ENCODE results near the gene COX17. TPM values are rescaled to one million over a fixed set of nuclear protein-coding genes. Genes with fewer than 3 reads are reported as not detected.

The COX17 gene
- total and polyA plus RNA-seq, 2 donors (not counting 3 experiments of a cell fraction or from before 2014, with no cell fraction given): 19.8 to 37.6 TPM

- no peaks in the 10 kb centered on the region for H3K9me1 ChIP-seq (replicated peaks; ENCODE audit: control insufficient read depth, extremely low read depth, insufficient read depth, low read length)
- intact Hi-C loops (cut with micrococcal nuclease) (no loop called here), dilution Hi-C loops (cut with MboI; ENCODE audit: extremely low pct_ligation_motif_present, low sequenced_read_pairs) (no loop called here)
- no peak overlapping the region for H3K4me3 ChIP-seq (replicated peaks in 1 of 3; ENCODE audit: insufficient read depth in 1 of 3, low read depth in 1 of 3, low read length in 3 of 3)
- H3K9me3 ChIP-seq (replicated peaks; ENCODE audit: control insufficient read depth, insufficient read depth, low read length): no peaks in the 10 kb centered on the region
- no peak for DNase-seq (ENCODE audit: low read depth, low spot score)
- H4K20me1 ChIP-seq (replicated peaks; ENCODE audit: control insufficient read depth, extremely low read depth, insufficient read depth, low read length): no peaks in the 10 kb centered on the region
- no peak for TF ChIP-seq MAX (IDR thresholded peaks at IDR 0.05; ENCODE audit: insufficient read depth, insufficient read length)
- TF ChIP-seq MYC (IDR thresholded peaks at IDR 0.05; ENCODE audit: low read depth, low read length): no peak
- H3K27me3 ChIP-seq (ENCODE audit: control insufficient read depth in 2 of 2, insufficient read depth in 2 of 2, low read length in 2 of 2): no peaks in the 10 kb centered on the region
- no peak overlapping the region for H3K4me2 ChIP-seq (ENCODE audit: insufficient read depth, low read length)
- no peak overlapping the region for H3K9ac ChIP-seq (replicated peaks; ENCODE audit: extremely low read depth, insufficient read depth, low read length)
- no peaks in the 10 kb centered on the region for H3K79me2 ChIP-seq (ENCODE audit: control insufficient read depth, insufficient read depth, low read length)
- no peaks in the 10 kb centered on the region for H3K4me1 ChIP-seq (ENCODE audit: control insufficient read depth, extremely low read depth, insufficient read depth, low read length)
- no peak overlapping the region for H3K27ac ChIP-seq (ENCODE audit: insufficient read depth, low read depth, low read length)
- POLR2A ChIA-PET: no interaction called here
- BruUV-seq (replicated peaks): no TSS peak
- FAIRE-seq: no peak
- CTCF ChIA-PET: interaction anchor here (0.5 to 1.3 kb wide), 3 partner anchors 14 to 170 kb away, joined by 3 read pairs; no protein-coding TSS in a partner anchor
- H2AFZ ChIP-seq (ENCODE audit: low read depth, low read length): no peak overlapping the region
- H3K36me3 ChIP-seq (ENCODE audit: control insufficient read depth in 2 of 2, extremely low read depth in 1 of 2, insufficient read depth in 2 of 2, low read length in 2 of 2): no peaks in the 10 kb centered on the region
These were observed 18.3 kb upstream of the COX17 start for GRCh38 chr3:119695480-119695879.

- no peaks in the 10 kb centered on the region for H4K20me1 ChIP-seq (replicated peaks; ENCODE audit: control insufficient read depth, extremely low read depth, insufficient read depth, low read length)
- H3K4me3 ChIP-seq (replicated peaks in 1 of 3; ENCODE audit: insufficient read depth in 1 of 3, low read depth in 1 of 3, low read length in 3 of 3): no peak overlapping the region
- H2AFZ ChIP-seq (ENCODE audit: low read depth, low read length): no peak overlapping the region
- H3K4me2 ChIP-seq (ENCODE audit: insufficient read depth, low read length): no peak overlapping the region
- no peak overlapping the region for H3K9ac ChIP-seq (replicated peaks; ENCODE audit: extremely low read depth, insufficient read depth, low read length)
- no peaks in the 10 kb centered on the region for H3K9me1 ChIP-seq (replicated peaks; ENCODE audit: control insufficient read depth, extremely low read depth, insufficient read depth, low read length)
- H3K27me3 ChIP-seq (ENCODE audit: control insufficient read depth in 2 of 2, insufficient read depth in 2 of 2, low read length in 2 of 2): no peaks in the 10 kb centered on the region
- FAIRE-seq: peak; percentile 69
- H3K27ac ChIP-seq (ENCODE audit: insufficient read depth, low read depth, low read length): no peak overlapping the region
- H3K79me2 ChIP-seq (ENCODE audit: control insufficient read depth, insufficient read depth, low read length): no peaks in the 10 kb centered on the region
- CTCF ChIA-PET: interaction anchor here (0.6 to 2.0 kb wide), 25 partner anchors 9 to 213 kb away, joined by 3 to 12 read pairs (median 4); partner anchors contain the start of genes CFAP91 and COX17
- dilution Hi-C loops (cut with MboI; ENCODE audit: extremely low pct_ligation_motif_present, low sequenced_read_pairs) (no loop called here), intact Hi-C loops (cut with micrococcal nuclease) (loop anchor here (1.0 kb wide), 1 partner anchor 80 kb away; no protein-coding TSS in a partner anchor)
- TF ChIP-seq EZH2 (IDR thresholded peaks at IDR 0.05; ENCODE audit: borderline replicate concordance, low read depth, low read length, severe bottlenecking) (no peak), CTCF (IDR thresholded peaks at IDR 0.05; ENCODE audit: extremely low read depth in 1 of 2, insufficient read depth in 1 of 2, low read depth in 1 of 2, low read length in 2 of 2) (peak; percentile 38 to 45), MYC (IDR thresholded peaks at IDR 0.05; ENCODE audit: low read depth, low read length) (no peak)
- peak; percentile 52 for DNase-seq (ENCODE audit: low read depth, low spot score)
- no TSS peak for BruUV-seq (replicated peaks)
- no peaks in the 10 kb centered on the region for H3K36me3 ChIP-seq (ENCODE audit: control insufficient read depth in 2 of 2, extremely low read depth in 1 of 2, insufficient read depth in 2 of 2, low read length in 2 of 2)
- no peaks in the 10 kb centered on the region for H3K9me3 ChIP-seq (replicated peaks; ENCODE audit: control insufficient read depth, insufficient read depth, low read length)
- POLR2A ChIA-PET: interaction anchor here (0.6 kb wide), 2 partner anchors 323 to 425 kb away, joined by 4 read pairs; no protein-coding TSS in a partner anchor
- no peaks in the 10 kb centered on the region for H3K4me1 ChIP-seq (ENCODE audit: control insufficient read depth, extremely low read depth, insufficient read depth, low read length)
These were observed 12.9 kb upstream of the COX17 start for GRCh38 chr3:119690043-119690656.
